Right cardiac atrium (tissue), 5 donors: Measurements from ENCODE around the gene IL15RA. TPM values are rescaled to one million over a fixed set of nuclear protein-coding genes. Genes with fewer than 3 reads are reported as not detected.
"Not testable (repeated sequence)": the region's sequence is repeated elsewhere in the genome, so short reads cannot be mapped to it uniquely, and the experiment has no call there.

Experiments
- ATAC-seq, 2 donors: fragments of 200-7000 bp; cut with Tn5 transposase; one replicate each; pipeline versions ENCODE4 v1.8.0 to v1.9.1; 2020; ENCODE audit warnings: moderate library complexity in 2 of 2, mild to moderate bottlenecking in 1 of 2
- DNase-seq, 3 donors: peaks; one replicate each; pipeline ENCODE4 v3.0.0-alpha.2; 2020
- H3K27ac ChIP-seq: one replicate; pipeline ENCODE4 v1.5.1; 2013; ENCODE audit warnings: mild to moderate bottlenecking, low read length, control low read depth, moderate library complexity
- H3K27me3 ChIP-seq: one replicate; pipeline ENCODE4 v1.6.1; 2013; ENCODE audit not compliant: control insufficient read depth, insufficient read depth
- H3K4me1 ChIP-seq: one replicate; pipeline ENCODE4 v1.6.1; 2013; ENCODE audit warnings: low read length; ENCODE audit not compliant: control insufficient read depth, insufficient read depth
- H3K4me3 ChIP-seq: one replicate; pipeline ENCODE4 v1.5.1; 2013; ENCODE audit warnings: low read length, control low read depth
- H3K9me3 ChIP-seq: one replicate; pipeline ENCODE4 v1.6.1; 2013; ENCODE audit warnings: low read length; ENCODE audit not compliant: control insufficient read depth
- WGBS: extraction: QIAGEN DNeasy Blood & Tissue Kit; methylation state at CpG from one replicate; pipeline ENCODE4 v1.1.7; 2013; 5-methylcytosine and 5-hydroxymethylcytosine counted together
- intact Hi-C, 4 donors: fragments of 100-400 bp; cut with DNase I; formaldehyde crosslinking; loops; one replicate each; pipeline versions ENCODE4 v1.11.0 to v1.14.0; 2022 to 2023
- polyA plus RNA-seq: library from polyadenylated mRNA; stranded (reverse); fragments of 200-250 nt; gene quantifications from one replicate; pipeline ENCODE4 v1.2.3, GENCODE V29; 2013
- total RNA-seq, 4 donors: library from RNA; stranded (reverse); fragmentation: NEBNext Ultra II Directional; extraction: Animal tissue kit (Norgen Biotek cat#: 25700); gene quantifications; one replicate each; pipeline ENCODE4 v1.2.1, GENCODE V29; 2021
- donor health status: healthy with polysubstance abuse.
- donor health status: DM: no; HTN: yes; CAD: no.
- donor health status: DM: no; HTN: no; CAD: no.
- donor health status: DM: no; HTN: yes; CAD: no; lungs with severe emphysema.
- donor health status: DM: yes; HTN: yes; CAD: no.

Gene IL15RA
- total and polyA plus RNA-seq, 5 donors = 11.8 to 19.7 (median 13.9) TPM

DNA sequence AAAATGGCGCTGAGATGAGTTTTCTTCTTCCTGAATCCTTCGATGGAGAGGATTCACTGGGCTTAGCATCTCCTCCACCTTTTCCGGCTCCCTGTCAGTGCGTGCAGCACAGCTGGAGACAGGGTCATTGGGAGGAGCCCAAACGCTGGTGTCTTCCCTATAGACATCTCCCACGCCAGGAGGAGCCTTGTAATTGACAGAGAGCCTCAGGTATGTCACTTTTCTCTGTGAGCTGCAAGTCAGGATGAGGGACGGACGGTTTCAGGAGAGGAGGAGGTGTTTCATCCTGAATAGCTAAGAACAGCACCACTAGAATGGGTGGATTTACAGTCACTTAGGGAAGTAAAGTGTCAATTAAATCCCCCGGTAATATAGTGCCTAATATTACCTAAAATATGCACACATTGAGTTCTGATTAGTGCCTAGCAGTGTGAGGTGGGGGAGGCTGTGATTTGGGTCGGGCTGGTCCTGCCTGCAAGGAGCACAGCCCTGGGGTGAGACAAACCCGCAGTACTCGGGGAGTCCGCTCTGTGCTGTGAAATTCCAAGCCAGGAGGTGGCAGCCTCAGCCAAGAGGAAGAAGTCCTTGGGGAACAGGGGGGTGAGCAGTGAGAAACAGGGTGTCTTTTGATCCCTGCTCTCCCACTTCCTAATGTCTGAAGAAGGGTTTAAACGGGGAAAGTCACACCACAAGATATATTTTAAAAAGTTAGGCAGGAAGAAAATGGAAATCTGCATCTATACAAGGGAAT, 28.2 kb downstream of the IL15RA start:
- 52% methylated on average over 14 of the region's 14 CpGs for WGBS
- H3K4me3 ChIP-seq = no peak overlapping the region
- ATAC-seq (peak; percentile 31 to 50), DNase-seq (peak; percentile 62 to 84 (median 80))
- peaks cover 9% of the 10 kb centered on the region for H3K4me1 ChIP-seq
- intact Hi-C loops = loop anchor here in 1 of 4 donors (10.0 kb wide), 1 partner anchor 66 kb away; no protein-coding TSS in a partner anchor
- no peaks in the 10 kb centered on the region for H3K27me3 ChIP-seq
- no peaks in the 10 kb centered on the region for H3K9me3 ChIP-seq
- no peak overlapping the region for H3K27ac ChIP-seq

DNA sequence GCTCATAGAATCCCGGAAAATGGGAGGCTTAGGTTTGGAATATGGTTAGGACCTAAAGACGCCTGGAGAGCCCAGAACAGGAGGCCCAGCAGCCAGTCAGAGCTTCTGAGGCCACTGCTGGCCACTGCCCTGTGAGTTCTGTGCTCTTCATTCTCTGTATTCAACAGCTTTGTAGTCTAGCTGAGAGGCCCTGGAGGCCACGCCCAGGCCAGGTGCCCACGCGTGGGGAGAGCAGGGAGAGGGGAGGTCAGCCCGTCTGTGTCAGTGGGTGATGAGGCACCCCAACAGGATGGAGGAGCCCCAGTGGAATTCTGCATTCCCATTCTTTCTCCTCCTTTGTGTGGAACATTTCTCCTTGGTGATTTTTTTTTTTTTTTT, 29.1 kb downstream of the IL15RA start:
- intact Hi-C loops = loop anchor here in 1 of 4 donors (10.0 kb wide), 1 partner anchor 67 kb away; no protein-coding TSS in a partner anchor
- Histone ChIP-seq H3K27ac (no peak overlapping the region), H3K27me3 (no peaks in the 10 kb centered on the region), H3K9me3 (no peaks in the 10 kb centered on the region), H3K4me1 (peaks cover 11% of the 10 kb centered on the region), H3K4me3 (no peak overlapping the region)
- DNase-seq (no peak), ATAC-seq (no peak)
- WGBS = 91% methylated on average over 6 of the region's 6 CpGs

DNA sequence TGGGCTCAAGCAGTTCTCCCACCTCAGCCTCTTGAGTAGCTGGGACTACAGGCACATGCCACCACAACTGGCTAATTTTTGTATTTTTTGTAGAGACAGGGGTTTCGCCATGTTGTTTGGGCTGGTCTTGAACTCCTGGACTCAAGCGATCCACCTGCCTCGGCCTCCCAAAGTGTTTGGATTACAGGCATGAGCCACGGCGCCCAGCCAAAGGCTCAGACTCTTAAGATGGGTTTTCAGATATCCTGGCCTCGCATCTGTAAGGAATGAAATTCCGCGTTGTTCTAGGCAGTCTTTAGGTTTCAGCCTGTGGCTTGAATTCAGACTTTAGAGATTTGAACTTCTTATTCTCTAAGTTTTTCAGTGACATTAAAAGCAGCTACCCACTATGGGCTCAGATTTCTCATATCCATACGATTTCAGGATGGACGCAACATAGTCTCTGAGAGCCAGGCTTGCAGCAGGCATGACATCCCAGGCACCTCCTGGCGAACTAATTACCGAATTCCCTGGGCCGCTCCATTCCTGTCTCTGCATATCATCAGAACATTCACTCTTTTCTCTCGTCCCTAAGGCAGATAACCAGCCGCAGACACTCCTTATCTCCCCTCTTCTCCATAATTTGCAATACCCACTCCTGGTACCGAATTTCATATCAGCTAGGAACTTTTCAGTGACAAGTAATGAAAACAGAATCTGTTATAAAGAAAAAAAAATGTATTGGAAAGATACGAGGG, 29.7 kb downstream of the IL15RA start:
- H3K4me3 ChIP-seq = no peak overlapping the region
- DNase-seq (no peak), ATAC-seq (no peak)
- H3K27ac ChIP-seq = no peak overlapping the region
- 87% methylated on average over 17 of the region's 17 CpGs for WGBS
- H3K4me1 ChIP-seq = peaks cover 11% of the 10 kb centered on the region
- H3K27me3 ChIP-seq = no peaks in the 10 kb centered on the region
- intact Hi-C loops = loop anchor here in 1 of 4 donors (10.0 kb wide), 1 partner anchor 67 kb away; no protein-coding TSS in a partner anchor
- no peaks in the 10 kb centered on the region for H3K9me3 ChIP-seq

DNA sequence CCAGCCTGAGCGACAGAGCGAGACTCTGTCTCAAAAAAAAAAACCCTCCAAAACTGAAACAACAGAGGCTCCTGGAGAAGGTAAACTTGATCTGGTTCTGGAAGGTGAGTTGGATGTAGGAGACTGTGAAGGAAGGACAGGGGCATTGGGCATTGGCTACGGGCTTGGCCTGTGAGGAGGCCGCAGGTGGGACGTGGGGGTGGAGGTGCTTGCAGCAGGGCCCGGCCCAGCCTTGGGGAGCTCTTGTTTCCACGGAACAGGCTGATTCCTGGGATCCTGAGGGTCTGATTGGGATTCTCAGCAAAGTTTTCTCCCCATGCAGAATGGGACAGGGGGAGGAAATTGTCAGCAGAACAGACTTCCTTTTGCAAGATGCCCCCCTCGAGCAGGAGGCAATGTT, 30.6 kb downstream of the IL15RA start:
- H3K4me3 ChIP-seq = no peak overlapping the region
- no peak overlapping the region for H3K27ac ChIP-seq
- WGBS = 90% methylated on average over 8 of the region's 8 CpGs
- no peaks in the 10 kb centered on the region for H3K27me3 ChIP-seq
- intact Hi-C loops = loop anchor here in 1 of 4 donors (10.0 kb wide), 1 partner anchor 68 kb away; no protein-coding TSS in a partner anchor
- no peak for DNase-seq
- no peaks in the 10 kb centered on the region for H3K9me3 ChIP-seq
- no peak for ATAC-seq
- peaks cover 11% of the 10 kb centered on the region for H3K4me1 ChIP-seq

DNA sequence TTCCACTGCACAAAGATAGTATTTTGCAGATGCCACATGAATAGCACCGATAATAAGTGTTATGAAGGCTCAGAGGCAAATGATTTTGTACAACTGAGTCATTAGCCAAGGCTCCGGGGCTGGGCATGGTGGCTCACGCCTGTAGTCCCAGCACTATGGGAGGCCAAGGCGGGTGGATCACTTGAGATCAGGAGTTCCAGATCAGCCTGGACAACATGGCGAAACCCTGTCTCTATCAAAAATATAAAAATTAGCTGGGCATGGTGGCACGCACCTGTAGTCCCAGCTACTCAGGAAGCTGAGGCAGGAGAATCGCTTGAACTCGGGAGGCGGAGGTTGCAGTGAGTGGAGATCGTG, 30.9 kb downstream of the IL15RA start:
- ATAC-seq, H3K9me3 ChIP-seq, H3K4me3 ChIP-seq, DNase-seq, H3K27me3 ChIP-seq: not testable (repeated sequence)
- Histone ChIP-seq H3K27ac (peak overlapping the region; percentile 79), H3K4me1 (peaks cover 11% of the 10 kb centered on the region)
- intact Hi-C loops = loop anchor here in 1 of 4 donors (10.0 kb wide), 1 partner anchor 68 kb away; no protein-coding TSS in a partner anchor
- WGBS = 89% methylated on average over 10 of the region's 10 CpGs

DNA sequence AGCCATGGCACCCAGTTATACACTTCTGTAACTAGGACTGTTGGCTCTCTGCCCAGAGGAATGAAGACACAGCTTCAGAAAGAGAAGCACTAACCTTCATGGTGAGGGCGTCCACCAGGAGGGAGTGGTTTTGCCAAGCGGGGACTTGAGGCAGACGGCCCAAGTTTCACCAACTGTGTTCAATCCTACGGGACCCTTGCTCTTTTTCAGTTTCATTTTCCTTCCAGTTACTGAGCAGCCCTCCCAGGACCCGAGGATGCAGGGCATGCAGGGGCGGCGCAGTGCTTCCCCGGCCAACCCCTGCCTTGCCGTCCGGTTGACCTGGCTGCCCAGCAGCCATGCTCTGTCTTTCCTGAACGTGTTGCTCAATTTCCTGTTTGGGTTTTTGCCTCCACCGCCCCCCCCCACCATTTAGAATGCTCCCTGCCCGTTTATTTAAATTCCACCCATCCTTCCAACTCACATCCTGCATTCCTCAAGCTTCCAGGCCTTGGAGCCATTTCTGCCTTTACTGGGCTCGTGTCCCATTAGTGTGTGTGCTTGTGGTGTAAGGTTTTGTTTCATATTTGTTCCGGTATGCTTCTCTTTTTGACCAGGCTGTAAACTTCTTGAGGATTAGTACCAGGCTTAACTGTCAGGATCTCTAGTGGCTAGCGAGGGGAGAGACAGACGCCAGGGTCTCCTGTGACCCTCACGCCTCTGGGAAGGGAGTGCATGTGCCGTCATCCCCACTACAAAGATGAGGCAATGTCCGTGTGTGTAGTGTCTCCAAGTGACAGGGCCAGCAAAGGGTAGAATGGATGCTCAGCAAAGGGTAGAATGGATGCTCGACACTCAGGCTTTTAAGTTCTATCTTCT, 31.6 kb downstream of the IL15RA start:
- DNase-seq (peak; percentile 80 to 93 (median 90)), ATAC-seq (peak; percentile 66 to 68)
- Histone ChIP-seq H3K4me1 (peaks cover 11% of the 10 kb centered on the region), H3K27ac (peak overlapping the region; percentile 79), H3K4me3 (peak overlapping the region; percentile 0), H3K9me3 (no peaks in the 10 kb centered on the region), H3K27me3 (no peaks in the 10 kb centered on the region)
- intact Hi-C loops = loop anchor here in 1 of 4 donors (10.0 kb wide), 1 partner anchor 69 kb away; no protein-coding TSS in a partner anchor
- whole genome bisulfite sequencing = 32% methylated on average over 21 of the region's 21 CpGs

DNA sequence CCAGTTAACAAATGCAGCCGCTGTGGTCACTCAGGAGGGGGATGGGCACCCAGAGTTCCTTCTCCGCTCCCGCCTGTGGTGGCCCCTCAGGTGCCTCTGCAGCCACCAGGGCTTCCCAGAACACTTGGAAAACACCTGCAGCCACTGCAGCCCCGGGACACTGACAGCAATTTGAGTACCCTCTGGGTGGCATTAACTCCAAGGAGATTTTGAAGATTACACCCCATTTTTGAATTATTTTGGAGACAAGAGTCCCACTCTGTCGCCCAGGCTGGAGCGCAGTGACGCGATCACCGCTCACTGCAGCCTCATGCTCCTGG, 32.2 kb downstream of the IL15RA start:
- intact Hi-C loops = loop anchor here in 1 of 4 donors (10.0 kb wide), 1 partner anchor 70 kb away; no protein-coding TSS in a partner anchor
- H3K4me1 ChIP-seq = peaks cover 7% of the 10 kb centered on the region
- DNase-seq (peak in 1 of 3 donors; percentile 73), ATAC-seq (no peak)
- peak overlapping the region; percentile 0 for H3K4me3 ChIP-seq
- no peaks in the 10 kb centered on the region for H3K27me3 ChIP-seq
- 88% methylated on average over 9 of the region's 9 CpGs for WGBS
- peak overlapping the region; percentile 79 for H3K27ac ChIP-seq
- no peaks in the 10 kb centered on the region for H3K9me3 ChIP-seq

DNA sequence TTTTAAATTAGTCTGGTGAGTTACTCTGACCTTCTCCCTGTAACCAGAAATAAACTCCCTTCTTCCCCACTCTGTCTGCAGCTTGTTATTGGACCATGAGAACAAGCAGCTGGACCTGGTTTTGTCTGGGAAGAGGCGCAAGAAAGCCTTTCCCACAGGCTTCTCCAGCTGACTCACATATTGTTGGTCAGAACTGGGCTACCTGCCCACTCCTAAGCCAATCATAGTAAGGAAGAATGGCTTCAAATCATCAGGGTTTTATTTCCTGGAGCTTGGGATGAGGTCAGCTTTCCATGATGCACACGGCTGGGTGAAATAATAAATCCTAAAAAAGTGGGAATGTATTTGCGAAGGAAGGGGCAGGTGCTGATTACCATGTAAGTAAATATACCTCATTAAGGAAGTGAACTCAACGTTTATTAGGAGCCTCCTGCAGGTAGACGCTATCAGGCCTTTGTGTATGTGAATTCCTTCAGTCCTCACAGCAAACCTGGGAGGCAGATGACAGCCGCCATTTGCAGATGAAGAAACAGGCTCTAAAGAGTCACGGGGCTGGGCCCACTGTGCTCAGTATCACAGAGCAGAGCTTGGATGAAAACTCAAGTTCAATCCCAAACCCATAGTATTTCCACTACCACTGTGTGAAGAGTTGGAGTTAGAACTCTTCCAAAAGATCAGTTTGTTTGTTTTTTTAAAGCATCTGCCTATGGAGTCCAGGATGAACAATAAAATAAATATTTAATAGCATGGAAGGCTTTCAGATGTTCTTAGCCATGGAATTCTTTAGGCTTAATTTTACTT, 32.8 kb downstream of the IL15RA start:
- H3K4me3 ChIP-seq = peak overlapping the region; percentile 0
- intact Hi-C loops = loop anchor here in 1 of 4 donors (10.0 kb wide), 1 partner anchor 70 kb away; no protein-coding TSS in a partner anchor
- WGBS = 42% methylated on average over 7 of the region's 7 CpGs

DNA sequence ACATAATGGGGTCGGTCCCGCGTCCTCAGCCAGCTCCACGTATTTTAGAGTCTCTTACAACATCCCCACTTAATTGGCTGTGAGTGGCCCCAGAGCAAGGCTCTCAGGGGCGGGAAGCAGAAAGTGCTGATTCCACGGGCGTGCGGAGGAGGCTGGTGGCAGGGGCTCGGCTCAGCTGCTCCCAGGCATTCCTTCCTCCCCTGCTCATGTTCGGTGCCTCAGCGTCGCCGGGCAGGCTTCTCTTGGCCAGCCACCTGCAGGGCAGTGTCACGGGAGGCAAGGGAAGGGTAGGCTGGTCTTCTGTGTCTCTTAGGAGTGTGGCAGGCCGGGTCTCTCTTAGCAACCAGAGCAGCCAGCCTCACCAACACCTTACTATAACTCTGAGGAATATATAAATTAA, 33.8 kb downstream of the IL15RA start:
- Histone ChIP-seq H3K4me1 (peaks cover 4% of the 10 kb centered on the region), H3K27ac (peak overlapping the region; percentile 26), H3K4me3 (no peak overlapping the region), H3K27me3 (no peaks in the 10 kb centered on the region), H3K9me3 (no peaks in the 10 kb centered on the region)
- peak; percentile 75 to 86 (median 84) for DNase-seq
- peak; percentile 47 to 48 for ATAC-seq
- WGBS = 31% methylated on average over 15 of the region's 15 CpGs
- intact Hi-C loops = loop anchor here in 1 of 4 donors (10.0 kb wide), 1 partner anchor 71 kb away; no protein-coding TSS in a partner anchor

More for the DNA sequence above, 32.8 kb downstream of the IL15RA start:
- ATAC-seq (peak; percentile 76 to 78), DNase-seq (peak; percentile 83 to 91 (median 89))
- Histone ChIP-seq H3K27me3 (no peaks in the 10 kb centered on the region), H3K9me3 (no peaks in the 10 kb centered on the region), H3K4me1 (peaks cover 7% of the 10 kb centered on the region), H3K27ac (peak overlapping the region; percentile 83)

DNA sequence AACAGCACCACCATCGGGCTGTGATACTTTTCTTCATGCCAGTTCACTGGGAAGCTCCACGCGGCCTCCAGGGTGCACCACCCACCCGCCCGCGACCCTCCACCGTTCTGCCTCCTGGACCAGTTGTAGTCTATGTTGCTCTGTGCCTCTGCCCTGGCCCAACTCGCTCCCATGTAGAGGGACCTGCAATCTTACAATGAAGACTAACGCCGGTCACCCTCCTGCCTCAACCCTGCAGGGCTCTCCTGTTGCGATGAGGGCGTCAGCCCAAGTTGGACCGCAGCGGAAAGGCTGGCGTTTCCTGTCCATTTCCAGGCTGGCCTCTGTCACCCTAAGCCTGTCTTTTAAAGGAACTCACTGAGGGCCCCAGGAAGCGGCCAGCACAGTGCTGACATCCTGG, 34.9 kb downstream of the IL15RA start:
- Histone ChIP-seq H3K4me1 (peaks cover 4% of the 10 kb centered on the region), H3K27ac (peak overlapping the region; percentile 8), H3K9me3 (no peaks in the 10 kb centered on the region), H3K27me3 (no peaks in the 10 kb centered on the region), H3K4me3 (no peak overlapping the region)
- 54% methylated on average over 16 of the region's 16 CpGs for WGBS
- intact Hi-C loops = loop anchor here in 1 of 4 donors (10.0 kb wide), 1 partner anchor 72 kb away; no protein-coding TSS in a partner anchor
- DNase-seq (peak; percentile 78 to 89 (median 89)), ATAC-seq (peak; percentile 40 to 65)
